Muscle layer of colon (tissue), 2 donors: Measurements from ENCODE around the gene ATP9A.
A peak's percentile ranks its signal among the peaks of the same experiment; 100 is the strongest.

Experiments used
- H3K27ac ChIP-seq: one replicate; pipeline ENCODE4 v1.7.0; 2013; ENCODE audit warnings: low read depth, mild to moderate bottlenecking, low read length, moderate library complexity
- H3K27me3 ChIP-seq, 2 donors: one replicate each; pipeline ENCODE4 v1.7.0; 2013; ENCODE audit warnings: low read length in 2 of 2, mild to moderate bottlenecking in 2 of 2; ENCODE audit not compliant: insufficient read depth in 2 of 2, control insufficient read depth in 1 of 2
- H3K36me3 ChIP-seq: one replicate; pipeline ENCODE4 v1.7.0; 2013; ENCODE audit warnings: mild to moderate bottlenecking, low read length; ENCODE audit not compliant: insufficient read depth
- H3K4me1 ChIP-seq: one replicate; pipeline ENCODE4 v1.7.0; 2013; ENCODE audit warnings: mild to moderate bottlenecking, low read length; ENCODE audit not compliant: insufficient read depth
- H3K4me3 ChIP-seq, 2 donors: one replicate each; pipeline ENCODE4 v1.7.0; 2013; ENCODE audit warnings: low read length in 2 of 2, low read depth in 1 of 2, mild to moderate bottlenecking in 1 of 2, moderate library complexity in 1 of 2
- H3K9ac ChIP-seq: one replicate; pipeline ENCODE4 v1.7.0; 2013; ENCODE audit warnings: low read length
- H3K9me3 ChIP-seq: one replicate; pipeline ENCODE4 v1.7.0; 2013; ENCODE audit warnings: mild to moderate bottlenecking, low read length
- donor health status: abdominal sarcoma.
- donor health status: Adenocarcinoma of cecum.

ATP9A gene

DNA sequence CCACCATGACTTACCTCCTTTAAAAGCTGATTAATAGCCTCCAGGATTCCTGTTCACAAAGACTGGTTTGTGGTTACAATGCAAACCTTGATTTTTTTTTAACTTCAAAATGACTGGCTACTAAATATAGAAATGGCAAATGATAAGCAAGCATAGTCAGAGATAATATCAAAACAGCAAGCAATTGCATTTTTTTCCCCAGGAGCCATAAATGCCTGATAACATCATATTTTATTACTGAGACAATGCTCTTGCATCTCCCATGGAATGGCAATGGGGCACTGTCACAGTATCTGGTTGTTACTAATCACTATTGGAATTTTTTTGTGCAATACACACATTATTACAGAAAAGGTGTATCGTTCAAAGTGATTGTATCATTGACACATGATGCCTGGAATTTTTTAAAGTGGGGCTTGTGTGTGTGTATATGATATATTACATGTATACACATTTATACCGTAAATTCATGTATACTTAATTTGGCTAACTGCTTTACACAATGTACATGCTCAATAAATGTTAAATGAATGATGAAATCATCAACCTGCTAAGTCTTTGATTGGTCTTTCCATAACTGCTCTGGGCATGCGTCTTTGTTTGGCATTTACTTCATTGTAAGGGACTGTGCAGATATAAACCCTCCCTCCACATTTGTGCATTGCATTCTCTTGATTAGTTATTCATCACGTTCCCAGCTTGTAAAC, 35.1 kb upstream of the ATP9A start:
- H3K27me3 ChIP-seq = peaks cover 32 to 42% of the 10 kb centered on the region in 2 donors
- H3K36me3 ChIP-seq = no peaks in the 10 kb centered on the region

GRCh38 chr20:51802170-51802751, 34.1 kb upstream of the ATP9A start, which contains the start of gene SALL4:
Gene SALL4 (minus strand): TSS chr20:51802521. CDS start chr20:51802408, 113 bp downstream.
- Histone ChIP-seq H3K9ac (no peak within 1 kb of the TSS), H3K4me3 (peak within 1 kb of the TSS in 1 of 2 donors; percentile 50)

More for the DNA sequence above, 35.1 kb upstream of the ATP9A start:
- Histone ChIP-seq H3K4me1 (peaks cover 19% of the 10 kb centered on the region), H3K9ac (no peak overlapping the region), H3K9me3 (no peaks in the 10 kb centered on the region), H3K27ac (no peak overlapping the region), H3K4me3 (no peak overlapping the region)

DNA sequence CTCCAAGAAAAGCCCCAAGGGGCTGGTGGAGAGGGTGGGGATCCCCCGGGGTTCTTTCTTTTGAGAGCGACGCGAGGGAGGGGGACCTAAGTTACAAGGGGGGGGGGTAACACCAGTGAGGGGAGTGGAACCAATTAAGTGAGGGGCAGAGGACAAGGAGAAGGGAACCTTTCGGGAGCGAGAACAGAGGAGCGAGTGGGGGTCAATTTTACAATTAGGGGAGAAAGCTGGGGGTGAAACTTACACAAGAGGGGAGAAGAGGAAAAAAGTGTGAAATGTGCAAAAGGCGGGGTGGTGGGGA, 33.6 kb upstream of the ATP9A start:
- H3K9ac ChIP-seq = no peak overlapping the region
- peaks cover 24% of the 10 kb centered on the region for H3K4me1 ChIP-seq
- no peaks in the 10 kb centered on the region for H3K36me3 ChIP-seq
- H3K27ac ChIP-seq = no peak overlapping the region
- H3K27me3 ChIP-seq = peaks cover 32 to 42% of the 10 kb centered on the region in 2 donors
- no peak overlapping the region for H3K4me3 ChIP-seq
- H3K9me3 ChIP-seq = no peaks in the 10 kb centered on the region

More at GRCh38 chr20:51802170-51802751, 34.1 kb upstream of the ATP9A start, which contains the start of gene SALL4:
- peaks cover 32 to 42% of the 10 kb centered on the region in 2 donors for H3K27me3 ChIP-seq
- H3K9me3 ChIP-seq = no peaks in the 10 kb centered on the region
- H3K4me1 ChIP-seq = peaks cover 23% of the 10 kb centered on the region
- H3K27ac ChIP-seq = no peak within 1 kb of the TSS
- no peaks in the 10 kb centered on the region for H3K36me3 ChIP-seq

- Histone ChIP-seq H3K9ac (no peak overlapping the region), H3K4me1 (peaks cover 24% of the 10 kb centered on the region), H3K27ac (no peak overlapping the region), H3K4me3 (peak overlapping the region in 1 of 2 donors; percentile 50), H3K27me3 (peaks cover 32 to 42% of the 10 kb centered on the region in 2 donors), H3K9me3 (no peaks in the 10 kb centered on the region), H3K36me3 (no peaks in the 10 kb centered on the region)
These were observed 33.1 kb upstream of the ATP9A start for GRCh38 chr20:51801122-51801822.

DNA sequence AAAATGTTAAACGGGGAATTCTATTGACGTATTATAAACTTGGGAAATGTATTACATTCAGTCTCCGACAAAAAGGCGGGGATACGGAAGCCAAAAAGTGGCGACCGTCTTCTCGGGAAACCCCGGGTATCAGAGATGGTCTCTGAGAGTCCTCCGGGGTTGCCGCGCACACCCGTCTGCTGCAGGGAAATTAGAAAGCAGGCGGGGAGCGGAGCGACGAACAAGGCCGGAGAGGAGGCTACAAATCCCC, 32.6 kb upstream of the ATP9A start:
- Histone ChIP-seq H3K27me3 (peaks cover 32 to 42% of the 10 kb centered on the region in 2 donors), H3K36me3 (no peaks in the 10 kb centered on the region), H3K27ac (no peak overlapping the region), H3K9me3 (no peaks in the 10 kb centered on the region), H3K4me1 (peaks cover 24% of the 10 kb centered on the region), H3K4me3 (peak overlapping the region in 1 of 2 donors; percentile 50), H3K9ac (no peak overlapping the region)

DNA sequence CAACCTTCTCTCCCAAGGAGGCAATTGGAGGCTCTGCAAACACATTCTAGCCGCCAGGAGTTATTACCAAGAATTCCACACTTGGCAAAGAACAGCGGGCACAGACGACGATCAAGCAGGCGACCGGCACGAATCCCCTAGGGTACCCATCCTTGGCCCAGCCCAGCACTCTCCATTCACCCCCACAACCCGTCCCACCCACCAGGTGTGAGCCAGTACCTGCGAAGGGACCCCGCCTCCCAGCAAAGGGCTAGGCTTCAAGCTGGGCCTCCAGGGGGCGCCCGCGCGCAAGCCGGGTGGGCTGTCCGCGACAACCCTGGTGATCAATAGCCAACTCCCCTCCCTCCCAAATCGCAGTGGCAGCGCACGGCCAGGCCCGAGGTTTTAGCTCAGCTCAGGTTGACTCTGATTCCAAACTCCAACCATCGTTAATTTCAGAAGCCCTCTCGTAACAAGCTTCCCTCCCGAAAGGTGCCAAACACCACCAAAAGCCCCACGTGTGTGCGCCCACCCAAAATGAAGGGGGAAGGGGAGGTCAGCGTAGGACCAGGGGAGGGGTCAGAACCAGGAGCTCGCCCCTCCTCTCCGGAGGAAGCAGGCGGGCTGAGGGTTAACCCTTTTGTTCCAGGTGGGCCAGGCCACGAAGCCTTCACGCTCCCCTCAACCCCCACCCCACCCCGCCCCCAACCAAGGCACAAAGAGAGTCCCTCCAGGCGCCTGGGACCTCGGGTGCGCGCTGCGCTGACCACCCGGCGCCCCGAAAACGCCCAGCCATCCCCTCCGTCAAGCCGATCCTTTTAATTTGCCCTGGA, 32.1 kb upstream of the ATP9A start:
- no peak overlapping the region for H3K27ac ChIP-seq
- no peaks in the 10 kb centered on the region for H3K36me3 ChIP-seq
- H3K4me1 ChIP-seq = peaks cover 24% of the 10 kb centered on the region
- H3K27me3 ChIP-seq = peaks cover 32 to 42% of the 10 kb centered on the region in 2 donors
- peak overlapping the region in 1 of 2 donors; percentile 17 for H3K4me3 ChIP-seq
- no peak overlapping the region for H3K9ac ChIP-seq
- no peaks in the 10 kb centered on the region for H3K9me3 ChIP-seq

GRCh38 chr20:51799401-51799860, 31.2 kb upstream of the ATP9A start:
- H3K9ac ChIP-seq = no peak overlapping the region
- H3K4me3 ChIP-seq = no peak overlapping the region
- H3K27me3 ChIP-seq = peaks cover 32 to 42% of the 10 kb centered on the region in 2 donors
- peaks cover 24% of the 10 kb centered on the region for H3K4me1 ChIP-seq
- H3K36me3 ChIP-seq = no peaks in the 10 kb centered on the region
- no peak overlapping the region for H3K27ac ChIP-seq
- no peaks in the 10 kb centered on the region for H3K9me3 ChIP-seq

DNA sequence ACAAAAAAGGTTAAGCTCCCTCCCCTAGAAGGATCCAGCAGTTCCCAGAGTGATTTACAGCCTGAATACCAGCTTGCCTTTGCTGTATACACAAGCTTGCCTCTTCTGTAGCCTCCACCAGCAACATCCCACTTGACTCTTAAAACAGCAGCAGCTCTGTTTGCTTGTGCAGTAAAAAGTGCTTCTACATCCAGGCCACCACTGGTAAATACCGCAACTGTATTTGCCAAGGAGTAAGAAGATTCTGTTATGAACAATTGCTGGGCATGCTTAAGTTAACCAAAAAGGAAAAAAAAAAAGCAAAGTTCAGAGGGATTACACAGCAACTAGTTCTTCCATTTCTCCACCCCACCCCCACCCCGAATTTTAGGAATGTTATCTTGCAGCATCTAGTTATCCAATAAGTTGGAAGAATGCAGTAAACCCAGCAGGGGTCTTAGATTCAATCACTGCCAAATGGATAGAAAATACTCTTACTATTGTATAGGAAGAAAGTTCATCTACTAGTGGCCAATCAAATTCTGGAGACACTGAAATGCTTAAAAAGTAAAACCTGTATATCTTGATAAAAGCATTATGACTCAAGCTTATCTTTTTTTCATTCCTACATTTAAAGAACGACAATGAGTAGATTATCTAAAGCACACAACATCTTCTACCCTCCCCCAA, 29.3 kb upstream of the ATP9A start:
- Histone ChIP-seq H3K36me3 (no peaks in the 10 kb centered on the region), H3K4me3 (no peak overlapping the region), H3K9me3 (no peaks in the 10 kb centered on the region), H3K9ac (no peak overlapping the region), H3K27ac (no peak overlapping the region), H3K4me1 (peaks cover 24% of the 10 kb centered on the region), H3K27me3 (peaks cover 31 to 39% of the 10 kb centered on the region in 2 donors)

GRCh38 chr20:51796340-51796739, 28.1 kb upstream of the ATP9A start:
- Histone ChIP-seq H3K9ac (no peak overlapping the region), H3K27ac (no peak overlapping the region), H3K36me3 (no peaks in the 10 kb centered on the region), H3K4me3 (no peak overlapping the region), H3K27me3 (peaks cover 21 to 28% of the 10 kb centered on the region in 2 donors), H3K4me1 (peaks cover 24% of the 10 kb centered on the region), H3K9me3 (no peaks in the 10 kb centered on the region)

- no peak overlapping the region for H3K4me3 ChIP-seq
- no peak overlapping the region for H3K27ac ChIP-seq
- peaks cover 5% of the 10 kb centered on the region for H3K4me1 ChIP-seq
- H3K9ac ChIP-seq = no peak overlapping the region
- H3K9me3 ChIP-seq = no peaks in the 10 kb centered on the region
- no peaks in the 10 kb centered on the region for H3K36me3 ChIP-seq
- H3K27me3 ChIP-seq = no peaks in the 10 kb centered on the region
These were observed 24.8 kb upstream of the ATP9A start for GRCh38 chr20:51792960-51793359.

GRCh38 chr20:51791626-51792025, 23.4 kb upstream of the ATP9A start:
- Histone ChIP-seq H3K9ac (no peak overlapping the region), H3K27me3 (no peaks in the 10 kb centered on the region), H3K4me3 (no peak overlapping the region), H3K27ac (no peak overlapping the region), H3K9me3 (no peaks in the 10 kb centered on the region), H3K4me1 (no peaks in the 10 kb centered on the region), H3K36me3 (no peaks in the 10 kb centered on the region)
